Pulmonary artery endothelial cell (primary cell): ENCODE measurements around the gene IGF2BP3. TPM values are rescaled to one million over a fixed set of nuclear protein-coding genes. Genes with fewer than 3 reads are reported as not detected.
"Not testable (repeated sequence)": the region's sequence is repeated elsewhere in the genome, so short reads cannot be mapped to it uniquely, and the experiment has no call there.

ENCODE experiments used
- DNase-seq: peaks from one replicate; pipeline ENCODE4 v3.0.0-alpha.2; 2011; ENCODE audit warnings: low read depth, low spot score
- total RNA-seq: library from RNA; depleted of rRNA; stranded (reverse); fragments of >200 nt; gene quantifications from 2 replicates; pipeline ENCODE4 v1.2.3, GENCODE V29; 2014

IGF2BP3 gene
- total RNA-seq, 1 donor from 2014 or later, result 81.2 TPM

- DNase-seq, result no peak
Measured at GRCh38 chr7:23426876-23427275, 43.4 kb downstream of the IGF2BP3 start.

- no peak for DNase-seq
Measured at GRCh38 chr7:23422909-23423308, 47.4 kb downstream of the IGF2BP3 start.

- no peak for DNase-seq
Measured at GRCh38 chr7:23422384-23422783, 47.9 kb downstream of the IGF2BP3 start.

- DNase-seq, result no peak
Measured at GRCh38 chr7:23419845-23420244, 50.4 kb downstream of the IGF2BP3 start.

- no peak for DNase-seq
Measured at GRCh38 chr7:23419160-23419559, 51.1 kb downstream of the IGF2BP3 start.

- no peak for DNase-seq
Measured at GRCh38 chr7:23418046-23418445, 52.2 kb downstream of the IGF2BP3 start.

GRCh38 chr7:23415198-23415597 lies 55.1 kb downstream of the IGF2BP3 start:
- no peak for DNase-seq

GRCh38 chr7:23410446-23411183 lies 59.7 kb downstream of the IGF2BP3 start:
- DNase-seq, result no peak

GRCh38 chr7:23406564-23406963 lies 63.7 kb downstream of the IGF2BP3 start:
- DNase-seq, result not testable (repeated sequence)

GRCh38 chr7:23405240-23405618 lies 65.1 kb downstream of the IGF2BP3 start:
- no peak for DNase-seq

GRCh38 chr7:23404546-23405239 lies 65.6 kb downstream of the IGF2BP3 start:
- DNase-seq, result no peak

- DNase-seq, result no peak
Measured at GRCh38 chr7:23403970-23404369, 66.3 kb downstream of the IGF2BP3 start.

GRCh38 chr7:23398090-23398489 lies 72.2 kb downstream of the IGF2BP3 start:
- not testable (repeated sequence) for DNase-seq

- DNase-seq, result no peak
Measured at GRCh38 chr7:23397241-23397640, 73.0 kb downstream of the IGF2BP3 start.

GRCh38 chr7:23396222-23397015 lies 73.9 kb downstream of the IGF2BP3 start:
- DNase-seq, result no peak

- DNase-seq, result no peak
Measured at GRCh38 chr7:23394488-23395171, 75.7 kb downstream of the IGF2BP3 start.

GRCh38 chr7:23393636-23394035 lies 76.7 kb downstream of the IGF2BP3 start:
- DNase-seq, result no peak

GRCh38 chr7:23389701-23390100 lies 80.6 kb downstream of the IGF2BP3 start:
- no peak for DNase-seq

- DNase-seq, result no peak
Measured at GRCh38 chr7:23387583-23387982, 82.7 kb downstream of the IGF2BP3 start.

GRCh38 chr7:23385140-23385539 lies 85.2 kb downstream of the IGF2BP3 start:
- no peak for DNase-seq

- no peak for DNase-seq
Measured at GRCh38 chr7:23383225-23383624, 87.1 kb downstream of the IGF2BP3 start.

- no peak for DNase-seq
Measured at GRCh38 chr7:23380961-23381360, 89.3 kb downstream of the IGF2BP3 start.
